ENCODE measurements around the gene TAS2R7. TPM values are rescaled to one million over a fixed set of nuclear protein-coding genes. Genes with fewer than 3 reads are reported as not detected.

TAS2R7 gene
- total RNA-seq, 1 experiment from 2014 or later = not detected

DNA sequence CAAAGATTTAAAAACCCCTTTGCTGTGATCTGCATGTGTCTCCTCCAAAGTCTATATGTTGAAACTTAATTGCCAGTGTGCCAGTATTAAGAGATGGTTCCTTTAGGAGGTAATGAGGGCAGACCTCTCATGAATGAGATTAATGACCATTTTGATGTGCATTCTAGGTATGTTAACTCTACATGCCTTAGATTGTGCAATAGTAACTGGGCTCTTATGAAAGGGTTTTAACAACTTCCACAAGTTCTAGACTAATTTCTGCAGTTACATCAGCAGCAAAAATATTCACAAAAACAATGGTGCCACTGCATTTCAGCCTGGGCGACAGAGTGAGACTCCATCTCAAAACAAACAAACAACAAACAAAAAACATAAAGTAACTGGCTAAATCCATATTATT, 27.6 kb upstream of the TAS2R7 start:
- H3K4me1 ChIP-seq = no peaks in the 10 kb centered on the region
- H3K4me1 Mint-ChIP-seq (ENCODE audit: low read depth, unreplicated experiment) = no peaks in the 10 kb centered on the region
- H3K9me3 Mint-ChIP-seq (ENCODE audit: unreplicated experiment) = no peaks in the 10 kb centered on the region
- H3K4me3 Mint-ChIP-seq (ENCODE audit: unreplicated experiment) = no peak overlapping the region
- no peak overlapping the region for H3K27ac Mint-ChIP-seq (ENCODE audit: unreplicated experiment)
- H3K27me3 Mint-ChIP-seq (ENCODE audit: insufficient read depth, unreplicated experiment) = no peaks in the 10 kb centered on the region
- no peaks in the 10 kb centered on the region for H3K36me3 ChIP-seq (ENCODE audit: control insufficient read depth, insufficient read depth, low read length)
- TF ChIP-seq, protein P1, sequence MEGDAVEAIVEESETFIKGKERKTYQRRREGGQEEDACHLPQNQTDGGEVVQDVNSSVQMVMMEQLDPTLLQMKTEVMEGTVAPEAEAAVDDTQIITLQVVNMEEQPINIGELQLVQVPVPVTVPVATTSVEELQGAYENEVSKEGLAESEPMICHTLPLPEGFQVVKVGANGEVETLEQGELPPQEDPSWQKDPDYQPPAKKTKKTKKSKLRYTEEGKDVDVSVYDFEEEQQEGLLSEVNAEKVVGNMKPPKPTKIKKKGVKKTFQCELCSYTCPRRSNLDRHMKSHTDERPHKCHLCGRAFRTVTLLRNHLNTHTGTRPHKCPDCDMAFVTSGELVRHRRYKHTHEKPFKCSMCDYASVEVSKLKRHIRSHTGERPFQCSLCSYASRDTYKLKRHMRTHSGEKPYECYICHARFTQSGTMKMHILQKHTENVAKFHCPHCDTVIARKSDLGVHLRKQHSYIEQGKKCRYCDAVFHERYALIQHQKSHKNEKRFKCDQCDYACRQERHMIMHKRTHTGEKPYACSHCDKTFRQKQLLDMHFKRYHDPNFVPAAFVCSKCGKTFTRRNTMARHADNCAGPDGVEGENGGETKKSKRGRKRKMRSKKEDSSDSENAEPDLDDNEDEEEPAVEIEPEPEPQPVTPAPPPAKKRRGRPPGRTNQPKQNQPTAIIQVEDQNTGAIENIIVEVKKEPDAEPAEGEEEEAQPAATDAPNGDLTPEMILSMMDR (IDR thresholded peaks at IDR 0.05; ENCODE audit: insufficient read depth in 1 of 2, low read depth in 1 of 2, low read length in 1 of 2, severe bottlenecking in 1 of 2, unreplicated experiment in 1 of 2) = no peak
- no peak for DNase-seq
- no peaks in the 10 kb centered on the region for H3K9me3 ChIP-seq
- POLR2A ChIA-PET = no interaction called here
- BruUV-seq (replicated peaks) = no TSS peak
- H3K36me3 Mint-ChIP-seq (ENCODE audit: insufficient read depth, unreplicated experiment) = no peaks in the 10 kb centered on the region
- no peak overlapping the region for H3K4me3 ChIP-seq (ENCODE audit: low read depth, low read length)
- intact Hi-C loops (cut with micrococcal nuclease; ENCODE audit: unreplicated experiment) = no loop called here
- H3K27me3 ChIP-seq (replicated peaks; ENCODE audit: control insufficient read depth, insufficient read depth, low read length) = no peaks in the 10 kb centered on the region
- CTCF ChIA-PET = no interaction called here

DNA sequence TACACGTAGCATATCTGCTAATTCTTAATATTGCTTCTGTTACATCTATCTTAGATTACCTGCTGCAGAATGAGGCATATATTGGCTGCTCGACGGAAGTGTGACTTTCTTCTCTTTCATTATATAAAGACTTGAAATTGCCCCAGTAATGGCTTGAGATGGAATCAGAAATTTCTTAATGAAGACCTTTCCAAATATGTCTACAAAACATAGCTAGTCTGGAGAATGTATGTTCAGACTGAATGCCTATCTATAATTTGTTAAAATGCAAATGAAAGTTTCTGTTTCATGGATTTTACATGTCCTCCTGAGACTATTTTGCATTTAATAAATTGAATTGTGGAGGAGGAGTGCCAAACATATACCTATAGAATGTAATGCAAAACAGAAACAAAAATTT, 23.8 kb upstream of the TAS2R7 start, which contains the start of gene TAS2R10:
Gene TAS2R10 (minus strand): TSS at position 101 of the 400 bp plus-strand sequence. CDS start 89 bp downstream, at position 12.
- TF ChIP-seq, protein P1 (IDR thresholded peaks at IDR 0.05; ENCODE audit: insufficient read depth in 1 of 2, low read depth in 1 of 2, low read length in 1 of 2, severe bottlenecking in 1 of 2, unreplicated experiment in 1 of 2) = no peak
- H3K27ac Mint-ChIP-seq (ENCODE audit: unreplicated experiment) = no peak within 1 kb of the TSS
- CTCF ChIA-PET = no interaction called here

DNA sequence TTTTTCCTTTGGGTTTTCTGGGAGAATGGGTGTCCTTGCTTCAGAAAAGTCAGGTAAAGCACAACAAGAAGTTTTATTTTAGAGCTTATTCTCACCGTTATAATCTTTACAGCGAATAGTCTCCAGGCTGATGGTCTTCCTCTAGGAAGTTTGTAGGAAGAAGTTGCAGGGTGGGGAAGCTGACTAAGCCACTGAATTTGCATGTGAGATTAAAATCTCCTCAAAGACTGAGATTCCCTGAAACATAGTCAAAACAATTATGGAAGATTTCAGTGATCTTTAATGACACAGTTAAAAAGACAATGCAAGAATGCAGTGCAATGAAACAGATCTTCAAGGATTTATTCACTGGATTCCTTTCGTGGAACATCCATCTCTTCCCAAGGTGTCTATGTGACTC, 22.5 kb upstream of the TAS2R7 start:
- no peaks in the 10 kb centered on the region for H3K9me3 ChIP-seq
- H3K4me1 ChIP-seq = no peaks in the 10 kb centered on the region
- intact Hi-C loops (cut with micrococcal nuclease; ENCODE audit: unreplicated experiment) = no loop called here
- Mint-ChIP-seq H3K36me3 (ENCODE audit: insufficient read depth, unreplicated experiment) (no peaks in the 10 kb centered on the region), H3K27ac (ENCODE audit: unreplicated experiment) (no peak overlapping the region), H3K9me3 (ENCODE audit: unreplicated experiment) (no peaks in the 10 kb centered on the region), H3K4me1 (ENCODE audit: low read depth, unreplicated experiment) (no peaks in the 10 kb centered on the region), H3K4me3 (ENCODE audit: unreplicated experiment) (no peak overlapping the region), H3K27me3 (ENCODE audit: insufficient read depth, unreplicated experiment) (no peaks in the 10 kb centered on the region)
- BruUV-seq (replicated peaks) = no TSS peak
- H3K36me3 ChIP-seq (ENCODE audit: control insufficient read depth, insufficient read depth, low read length) = no peaks in the 10 kb centered on the region
- DNase-seq = no peak
- no peaks in the 10 kb centered on the region for H3K27me3 ChIP-seq (replicated peaks; ENCODE audit: control insufficient read depth, insufficient read depth, low read length)
- ChIA-PET POLR2A (no interaction called here), CTCF (no interaction called here)
- no peak overlapping the region for H3K4me3 ChIP-seq (ENCODE audit: low read depth, low read length)
- TF ChIP-seq, protein P1 (IDR thresholded peaks at IDR 0.05; ENCODE audit: insufficient read depth in 1 of 2, low read depth in 1 of 2, low read length in 1 of 2, severe bottlenecking in 1 of 2, unreplicated experiment in 1 of 2) = no peak

More for the DNA sequence above, 23.8 kb upstream of the TAS2R7 start, which contains the start of gene TAS2R10:
- intact Hi-C loops (cut with micrococcal nuclease; ENCODE audit: unreplicated experiment) = no loop called here
- H3K4me3 Mint-ChIP-seq (ENCODE audit: unreplicated experiment) = no peak within 1 kb of the TSS
- no peaks in the 10 kb centered on the region for H3K9me3 ChIP-seq
- no peak for DNase-seq
- no peaks in the 10 kb centered on the region for H3K27me3 ChIP-seq (replicated peaks; ENCODE audit: control insufficient read depth, insufficient read depth, low read length)
- no peaks in the 10 kb centered on the region for H3K27me3 Mint-ChIP-seq (ENCODE audit: insufficient read depth, unreplicated experiment)
- no peaks in the 10 kb centered on the region for H3K36me3 ChIP-seq (ENCODE audit: control insufficient read depth, insufficient read depth, low read length)
- no peaks in the 10 kb centered on the region for H3K36me3 Mint-ChIP-seq (ENCODE audit: insufficient read depth, unreplicated experiment)
- POLR2A ChIA-PET = no interaction called here
- no TSS peak for BruUV-seq (replicated peaks)
- H3K4me1 Mint-ChIP-seq (ENCODE audit: low read depth, unreplicated experiment) = no peaks in the 10 kb centered on the region
- no peaks in the 10 kb centered on the region for H3K4me1 ChIP-seq
- H3K9me3 Mint-ChIP-seq (ENCODE audit: unreplicated experiment) = no peaks in the 10 kb centered on the region
- H3K4me3 ChIP-seq (ENCODE audit: low read depth, low read length) = no peak within 1 kb of the TSS

All from Caco-2 (cell line).